Smooth muscle cell (in vitro differentiated cells): Measurements from ENCODE around the gene ISG15. TPM values are rescaled to one million over a fixed set of nuclear protein-coding genes. Genes with fewer than 3 reads are reported as not detected.

Experiments used
- DNase-seq: peaks from one replicate; lab custom pipeline; 2025; ENCODE audit not compliant: unreplicated experiment; lab: John Stamatoyannopoulos, UW
- H2AFZ ChIP-seq: fragments of 200-600 bp; sonication (generic); 2 replicates; pipeline ENCODE4 v1.6.0; 2016; ENCODE audit warnings: antibody characterized with exemption, low read depth, mild to moderate bottlenecking
- H3F3A ChIP-seq: fragments of 200-600 bp; sonication (generic); 2 replicates; pipeline ENCODE4 v1.6.0; 2017; ENCODE audit warnings: antibody characterized with exemption, low read depth
- H3K27ac ChIP-seq: fragments of 200-600 bp; sonication (generic); 2 replicates; pipeline ENCODE4 v1.5.1; 2016; ENCODE audit warnings: low read depth, mild to moderate bottlenecking
- H3K27me3 ChIP-seq: fragments of 200-600 bp; sonication (generic); 2 replicates; pipeline ENCODE4 v1.6.1; 2016; ENCODE audit warnings: low read depth, mild to moderate bottlenecking
- H3K36me3 ChIP-seq: fragments of 200-600 bp; sonication (generic); 2 replicates; pipeline ENCODE4 v1.5.1; 2016; ENCODE audit warnings: low read depth
- H3K4me1 ChIP-seq: fragments of 200-600 bp; sonication (generic); 2 replicates; pipeline ENCODE4 v1.5.1; 2016; ENCODE audit warnings: low read depth
- H3K4me2 ChIP-seq: fragments of 200-600 bp; sonication (generic); 2 replicates; pipeline ENCODE4 v1.6.0; 2016; ENCODE audit warnings: mild to moderate bottlenecking
- H3K4me3 ChIP-seq: fragments of 200-600 bp; sonication (generic); 2 replicates; pipeline ENCODE4 v1.5.1; 2016; ENCODE audit warnings: mild to moderate bottlenecking
- H3K79me2 ChIP-seq: fragments of 200-600 bp; sonication (generic); 2 replicates; pipeline ENCODE4 v1.6.0; 2016; ENCODE audit warnings: low read depth, mild to moderate bottlenecking
- H3K9ac ChIP-seq: fragments of 200-600 bp; sonication (generic); 2 replicates; pipeline ENCODE4 v1.6.0; 2016; ENCODE audit warnings: low read depth
- H3K9me3 ChIP-seq: fragments of 200-600 bp; sonication (generic); replicated peaks from 2 replicates; pipeline ENCODE4 v1.5.1; 2016; ENCODE audit warnings: low read depth
- H4K20me1 ChIP-seq: fragments of 200-600 bp; sonication (generic); 2 replicates; pipeline ENCODE4 v1.6.0; 2016; ENCODE audit warnings: low read depth
- CTCF ChIP-seq: fragments of 200-600 bp; sonication (generic); IDR thresholded peaks from 2 replicates; pipeline ENCODE4 v1.5.1; 2017; ENCODE audit warnings: borderline replicate concordance, mild to moderate bottlenecking, antibody characterized with exemption; ENCODE audit not compliant: insufficient read depth, poor library complexity, severe bottlenecking
- WGBS: methylation state at CpG from one replicate; pipeline ENCODE4 v1.1.7; 2016; ENCODE audit warnings: low lambda C conversion rate; 5-methylcytosine and 5-hydroxymethylcytosine counted together
- polyA plus RNA-seq: library from polyadenylated mRNA; unstranded; fragments of >200 nt; fragmentation: Nextera tagmentation; extraction: Ambion mirVana; gene quantifications from 2 replicates; pipeline ENCODE4 v1.2.1, GENCODE V29; 2016
- total RNA-seq: library from RNA; depleted of rRNA; stranded (reverse); fragments of >200 nt; gene quantifications from 2 replicates; pipeline ENCODE4 v1.2.3, GENCODE V29; 2014

ISG15 gene
- total and polyA plus RNA-seq, 2 experiments from 2014 or later = 109 to 147 TPM

- peaks cover 25% of the 10 kb centered on the region for H4K20me1 ChIP-seq
- no peak overlapping the region for H3K4me2 ChIP-seq
- no peaks in the 10 kb centered on the region for H3K36me3 ChIP-seq
- H3K27me3 ChIP-seq = peaks cover 1% of the 10 kb centered on the region
- H3K27ac ChIP-seq = no peak overlapping the region
- no peaks in the 10 kb centered on the region for H3K79me2 ChIP-seq
- no peak for DNase-seq
- H3K4me1 ChIP-seq = peaks cover 4% of the 10 kb centered on the region
- no peak overlapping the region for H3K4me3 ChIP-seq
- no peak overlapping the region for H2AFZ ChIP-seq
- TF ChIP-seq CTCF = no peak
- H3K9ac ChIP-seq = no peak overlapping the region
- WGBS = 97% methylated on average over 21 of the region's 23 CpGs
- H3F3A ChIP-seq = no peaks in the 10 kb centered on the region
- no peaks in the 10 kb centered on the region for H3K9me3 ChIP-seq
Measured at GRCh38 chr1:1045129-1045528, 31.8 kb downstream of the ISG15 start.

- H4K20me1 ChIP-seq = peaks cover 18% of the 10 kb centered on the region
- H3K36me3 ChIP-seq = no peaks in the 10 kb centered on the region
- 100% methylated on average over 8 of the region's 20 CpGs for WGBS
- H3K4me1 ChIP-seq = no peaks in the 10 kb centered on the region
- no peak overlapping the region for H3K27ac ChIP-seq
- H3K79me2 ChIP-seq = no peaks in the 10 kb centered on the region
- no peak overlapping the region for H3K4me3 ChIP-seq
- no peaks in the 10 kb centered on the region for H3K9me3 ChIP-seq
- H3K4me2 ChIP-seq = no peak overlapping the region
- H3F3A ChIP-seq = no peaks in the 10 kb centered on the region
- H3K27me3 ChIP-seq = no peaks in the 10 kb centered on the region
- H3K9ac ChIP-seq = no peak overlapping the region
- no peak overlapping the region for H2AFZ ChIP-seq
- TF ChIP-seq CTCF = no peak
- DNase-seq = no peak
Measured at GRCh38 chr1:1046243-1046642, 32.9 kb downstream of the ISG15 start.

- H3F3A ChIP-seq = no peaks in the 10 kb centered on the region
- H3K4me1 ChIP-seq = no peaks in the 10 kb centered on the region
- no peak overlapping the region for H3K4me3 ChIP-seq
- no peak for TF ChIP-seq CTCF
- WGBS = 99% methylated on average over 23 of the region's 26 CpGs
- no peaks in the 10 kb centered on the region for H3K36me3 ChIP-seq
- no peak overlapping the region for H2AFZ ChIP-seq
- no peaks in the 10 kb centered on the region for H3K9me3 ChIP-seq
- peaks cover 14% of the 10 kb centered on the region for H4K20me1 ChIP-seq
- H3K27ac ChIP-seq = no peak overlapping the region
- no peak overlapping the region for H3K9ac ChIP-seq
- no peak overlapping the region for H3K4me2 ChIP-seq
- no peaks in the 10 kb centered on the region for H3K79me2 ChIP-seq
- no peaks in the 10 kb centered on the region for H3K27me3 ChIP-seq
- DNase-seq = no peak
Measured at GRCh38 chr1:1046767-1047166, 33.5 kb downstream of the ISG15 start.

- H3K9ac ChIP-seq = no peak overlapping the region
- H3K4me1 ChIP-seq = no peaks in the 10 kb centered on the region
- no peak for DNase-seq
- no peaks in the 10 kb centered on the region for H3K79me2 ChIP-seq
- H3F3A ChIP-seq = no peaks in the 10 kb centered on the region
- H3K27me3 ChIP-seq = no peaks in the 10 kb centered on the region
- no peak overlapping the region for H3K4me3 ChIP-seq
- no peaks in the 10 kb centered on the region for H3K36me3 ChIP-seq
- no peaks in the 10 kb centered on the region for H3K9me3 ChIP-seq
- H2AFZ ChIP-seq = no peak overlapping the region
- TF ChIP-seq CTCF = no peak
- WGBS = 97% methylated on average over 19 of the region's 19 CpGs
- H4K20me1 ChIP-seq = peaks cover 8% of the 10 kb centered on the region
- H3K4me2 ChIP-seq = no peak overlapping the region
- no peak overlapping the region for H3K27ac ChIP-seq
Measured at GRCh38 chr1:1047407-1047806, 34.1 kb downstream of the ISG15 start.
